T-cell (primary cell): Measurements from ENCODE around the gene C1QB. TPM values are rescaled to one million over a fixed set of nuclear protein-coding genes. Genes with fewer than 3 reads are reported as not detected.
A peak's percentile ranks its signal among the peaks of the same experiment; 100 is the strongest.

ENCODE experiments used
- ATAC-seq, 4 experiments: fragments of 200-7000 bp in 3 of 4; fragments of 150-1000 bp in 1 of 4; cut with Tn5 transposase; replicated peaks in 1 of 4; 1 replicate in 3 of 4; 2 replicates in 1 of 4; pipeline ENCODE4 v1.10.0; 2021; ENCODE audit warnings: moderate library complexity in 3 of 4, mild to moderate bottlenecking in 2 of 4, moderate number of reproducible peaks in 1 of 4
- CTCF ChIA-PET, 2 donors: fragments of 300-600 bp; sonication (Branson Sonifier 250); formaldehyde crosslinking; loops; one replicate each; lab custom pipeline; 2022; ENCODE audit warnings: antibody characterized with exemption in 2 of 2; lab: Charles Lee
- POLR2A ChIA-PET, 2 donors: fragments of 300-600 bp; sonication (Branson Sonifier 250); formaldehyde crosslinking; loops; one replicate each; lab custom pipeline; 2022; ENCODE audit warnings: antibody characterized with exemption in 2 of 2; lab: Charles Lee
- DNase-seq, 35 experiments: peaks; one replicate each; pipeline versions ENCODE4 v3.0.0 to v3.0.0-alpha.2; 2013 to 2023
- H3K27ac ChIP-seq: one replicate; pipeline ENCODE4 v1.5.1; 2013; ENCODE audit warnings: low read length
- H3K27me3 ChIP-seq, 2 experiments: replicated peaks in 1 of 2; 1 replicate in 1 of 2; 2 replicates in 1 of 2; pipeline versions ENCODE4 v1.6.1 to v1.7.0; 2013; ENCODE audit warnings: low read length in 1 of 2, mixed read lengths in 1 of 2; ENCODE audit not compliant: control insufficient read depth in 2 of 2, insufficient read depth in 2 of 2; ENCODE audit errors: extremely low read depth in 1 of 2
- H3K36me3 ChIP-seq, 2 donors: 1 replicate in 1 of 2; 2 replicates in 1 of 2; pipeline versions ENCODE4 v1.6.1 to v1.7.0; 2013; ENCODE audit warnings: low read length in 1 of 2; ENCODE audit not compliant: control insufficient read depth in 2 of 2, insufficient read depth in 1 of 2; ENCODE audit errors: extremely low read depth in 1 of 2
- H3K4me1 ChIP-seq, 2 experiments: 1 replicate in 1 of 2; 2 replicates in 1 of 2; pipeline versions ENCODE4 v1.6.1 to v1.7.0; 2013; ENCODE audit warnings: low read length in 2 of 2, mixed read lengths in 1 of 2; ENCODE audit not compliant: insufficient read depth in 2 of 2, control insufficient read depth in 1 of 2; ENCODE audit errors: extremely low read depth in 1 of 2
- H3K4me3 ChIP-seq, 2 donors: 1 replicate in 1 of 2; 2 replicates in 1 of 2; pipeline versions ENCODE4 v1.5.1 to v1.7.0; 2013; ENCODE audit warnings: mild to moderate bottlenecking in 2 of 2, low read length in 1 of 2, moderate library complexity in 1 of 2; ENCODE audit not compliant: control insufficient read depth in 1 of 2; ENCODE audit errors: extremely low read depth in 1 of 2
- H3K9me3 ChIP-seq: 2 replicates; pipeline ENCODE4 v1.7.0; 2013
- H3K27ac Mint-ChIP-seq, 2 donors: one replicate each; pipeline ENCODE4 v1.8.0; 2020 to 2021; ENCODE audit warnings: mild to moderate bottlenecking in 2 of 2, mixed read lengths in 2 of 2
- H3K27me3 Mint-ChIP-seq, 2 donors: one replicate each; pipeline ENCODE4 v1.8.0; 2021 to 2022; ENCODE audit warnings: mixed read lengths in 2 of 2
- H3K36me3 Mint-ChIP-seq: one replicate; pipeline ENCODE4 v1.8.0; 2021; ENCODE audit warnings: mixed read lengths
- H3K4me1 Mint-ChIP-seq, 3 donors: one replicate each; pipeline ENCODE4 v1.8.0; 2020 to 2022; ENCODE audit warnings: mixed read lengths in 3 of 3, mild to moderate bottlenecking in 1 of 3
- H3K4me3 Mint-ChIP-seq, 3 donors: one replicate each; pipeline ENCODE4 v1.8.0; 2020 to 2022; ENCODE audit warnings: mild to moderate bottlenecking in 3 of 3, mixed read lengths in 3 of 3, moderate library complexity in 3 of 3
- H3K9me3 Mint-ChIP-seq, 3 donors: one replicate each; pipeline ENCODE4 v1.8.0; 2020 to 2022; ENCODE audit warnings: mixed read lengths in 3 of 3
- WGBS: methylation state at CpG from one replicate; pipeline ENCODE4 v1.1.5; 2013; ENCODE audit warnings: missing lambda C conversion rate; ENCODE audit not compliant: insufficient coverage; 5-methylcytosine and 5-hydroxymethylcytosine counted together
- total RNA-seq, 35 experiments: library from RNA in 6 of 35; stranded (reverse) in 6 of 35; fragments of 120-200 nt in 1 of 35; gene quantifications; one replicate each; pipeline versions ENCODE4 v1.2.1 to v1.2.4 and lab custom pipeline; 2013 to 2026

The C1QB gene
- total RNA-seq, 5 donors from 2014 or later (not counting 1 experiment from before 2014, with no cell fraction given), result 1.1 to 1.3 (median 1.2) TPM; not detected in 2

GRCh38 chr1:22628698-22629444, 24.2 kb upstream of the C1QB start:
- Histone ChIP-seq H3K36me3 (no peaks in the 10 kb centered on the region), H3K4me1 (peaks cover 0 to 3% of the 10 kb centered on the region in 2 experiments), H3K27ac (no peak overlapping the region), H3K27me3 (peaks cover 7 to 42% of the 10 kb centered on the region in 2 experiments), H3K4me3 (no peak overlapping the region), H3K9me3 (no peaks in the 10 kb centered on the region)
- WGBS, result 10% methylated on average over 2 of the region's 11 CpGs
- no peaks in the 10 kb centered on the region for H3K9me3 Mint-ChIP-seq
- H3K36me3 Mint-ChIP-seq, result no peaks in the 10 kb centered on the region
- H3K27ac Mint-ChIP-seq, result no peak overlapping the region
- H3K27me3 Mint-ChIP-seq, result peaks cover 39 to 68% of the 10 kb centered on the region in 2 donors
- ChIA-PET POLR2A (no interaction called here), CTCF (no interaction called here)
- DNase-seq (no peak), ATAC-seq (no peak)
- no peak overlapping the region for H3K4me3 Mint-ChIP-seq
- H3K4me1 Mint-ChIP-seq, result no peaks in the 10 kb centered on the region

DNA sequence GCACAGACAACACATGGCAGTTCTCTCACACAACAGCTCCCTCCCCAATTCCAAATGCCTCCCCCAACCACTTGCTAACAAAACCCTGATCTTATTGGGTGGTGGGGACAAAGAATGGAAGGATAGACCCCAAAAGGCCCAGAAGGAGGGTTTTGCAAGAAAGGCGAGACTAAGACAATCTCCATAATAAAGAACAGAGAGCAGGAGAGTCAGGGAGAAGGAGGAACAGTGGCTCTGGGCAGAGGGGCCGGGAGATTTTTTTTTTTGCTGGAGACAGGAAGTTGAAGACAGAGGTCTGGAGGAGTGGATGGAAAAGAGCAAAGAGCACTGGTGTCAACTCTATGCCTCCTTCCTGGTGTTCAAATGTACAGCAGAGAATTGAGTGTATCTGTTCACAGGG, 23.1 kb upstream of the C1QB start:
- no peaks in the 10 kb centered on the region for H3K9me3 ChIP-seq
- H3K4me3 ChIP-seq, result no peak overlapping the region
- H3K4me1 Mint-ChIP-seq, result no peaks in the 10 kb centered on the region
- ATAC-seq, result no peak
- no peak overlapping the region for H3K27ac Mint-ChIP-seq
- no peaks in the 10 kb centered on the region for H3K36me3 ChIP-seq
- CTCF ChIA-PET, result no interaction called here
- H3K27me3 Mint-ChIP-seq, result peaks cover 33 to 60% of the 10 kb centered on the region in 2 donors
- POLR2A ChIA-PET, result no interaction called here
- H3K9me3 Mint-ChIP-seq, result no peaks in the 10 kb centered on the region
- H3K27me3 ChIP-seq, result peaks cover 7 to 46% of the 10 kb centered on the region in 2 experiments
- H3K36me3 Mint-ChIP-seq, result no peaks in the 10 kb centered on the region
- WGBS, result 11% methylated on average over 1 of the region's 2 CpGs
- no peak overlapping the region for H3K4me3 Mint-ChIP-seq
- DNase-seq, result no peak
- H3K27ac ChIP-seq, result no peak overlapping the region
- H3K4me1 ChIP-seq, result peaks cover 0 to 3% of the 10 kb centered on the region in 2 experiments

GRCh38 chr1:22633697-22634463, 19.2 kb upstream of the C1QB start:
- DNase-seq, result peak in 1 of 35 experiments; percentile 15
- H3K9me3 ChIP-seq, result no peaks in the 10 kb centered on the region
- WGBS, result 82% methylated on average over 3 of the region's 10 CpGs

DNA sequence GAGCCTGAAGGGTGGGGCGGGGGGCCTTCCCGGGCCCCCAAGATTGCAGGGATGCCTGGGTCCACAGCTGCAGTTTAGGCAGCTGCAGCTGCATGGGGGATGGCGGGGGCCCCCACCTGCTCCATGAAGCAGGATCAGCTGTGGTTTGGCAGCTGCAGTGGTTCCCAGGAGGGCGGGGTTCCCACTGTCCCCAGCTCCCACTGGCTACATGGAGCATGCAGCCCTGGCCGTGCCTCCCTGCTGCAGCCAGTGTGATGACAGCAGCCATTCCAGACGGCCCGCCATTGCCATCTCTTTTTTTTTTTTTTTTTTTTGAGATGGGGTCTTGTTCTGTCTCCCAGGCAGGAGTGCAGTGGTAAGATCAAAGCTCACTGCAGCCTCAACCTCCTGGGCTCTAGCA, 17.6 kb upstream of the C1QB start:
- Histone ChIP-seq H3K4me3 (no peak overlapping the region), H3K27ac (no peak overlapping the region), H3K4me1 (peaks cover 0 to 3% of the 10 kb centered on the region in 2 experiments), H3K9me3 (no peaks in the 10 kb centered on the region), H3K27me3 (peaks cover 3 to 44% of the 10 kb centered on the region in 2 experiments), H3K36me3 (no peaks in the 10 kb centered on the region)
- ChIA-PET CTCF (no interaction called here), POLR2A (interaction anchor here in 1 of 2 donors (0.6 kb wide), 1 partner anchor 509 kb away, joined by 4 read pairs; no protein-coding TSS in a partner anchor)
- ATAC-seq, result no peak
- H3K27me3 Mint-ChIP-seq, result peaks cover 20 to 29% of the 10 kb centered on the region in 2 donors
- no peak overlapping the region for H3K27ac Mint-ChIP-seq
- DNase-seq, result no peak
- H3K4me3 Mint-ChIP-seq, result no peak overlapping the region
- H3K36me3 Mint-ChIP-seq, result no peaks in the 10 kb centered on the region
- no peaks in the 10 kb centered on the region for H3K9me3 Mint-ChIP-seq
- H3K4me1 Mint-ChIP-seq, result no peaks in the 10 kb centered on the region
- WGBS, result 88% methylated on average over 3 of the region's 7 CpGs

More at GRCh38 chr1:22633697-22634463, 19.2 kb upstream of the C1QB start:
- peak in 1 of 4 experiments; percentile 16 for ATAC-seq
- no peaks in the 10 kb centered on the region for H3K4me1 Mint-ChIP-seq
- peaks cover 0 to 3% of the 10 kb centered on the region in 2 experiments for H3K4me1 ChIP-seq
- H3K4me3 ChIP-seq, result no peak overlapping the region
- H3K27ac Mint-ChIP-seq, result no peak overlapping the region
- H3K36me3 ChIP-seq, result no peaks in the 10 kb centered on the region
- no peak overlapping the region for H3K27ac ChIP-seq
- ChIA-PET CTCF (no interaction called here), POLR2A (no interaction called here)
- peaks cover 3 to 40% of the 10 kb centered on the region in 2 experiments for H3K27me3 ChIP-seq
- peaks cover 24 to 41% of the 10 kb centered on the region in 2 donors for H3K27me3 Mint-ChIP-seq
- no peaks in the 10 kb centered on the region for H3K9me3 Mint-ChIP-seq
- no peaks in the 10 kb centered on the region for H3K36me3 Mint-ChIP-seq
- no peak overlapping the region for H3K4me3 Mint-ChIP-seq

DNA sequence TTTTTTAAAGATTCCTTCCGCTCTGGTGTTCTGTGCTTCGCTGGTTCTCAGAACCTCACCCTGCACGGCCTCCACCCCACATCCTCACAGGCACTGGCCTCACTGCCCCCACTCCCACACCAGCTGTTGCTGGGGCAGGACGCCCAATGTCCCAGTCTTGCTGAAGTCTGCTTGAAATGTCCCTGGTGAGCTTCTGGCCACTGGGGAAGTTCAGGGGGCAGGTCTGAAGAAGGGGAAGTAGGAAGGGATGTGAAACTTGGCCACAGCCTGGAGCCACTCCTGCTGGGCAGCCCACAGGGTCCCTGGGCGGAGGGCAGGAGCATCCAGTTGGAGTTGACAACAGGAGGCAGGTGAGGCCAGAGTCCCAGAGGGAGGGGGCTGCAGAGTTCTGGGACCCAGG, 16.7 kb upstream of the C1QB start, which contains the start of gene C1QA:
TSS of gene C1QA (plus strand) at position 276 of the 400 bp plus-strand sequence. CDS start 989 bp downstream, outside the sequence.
- H3K4me1 Mint-ChIP-seq, result no peaks in the 10 kb centered on the region
- Histone ChIP-seq H3K9me3 (no peaks in the 10 kb centered on the region), H3K27me3 (peaks cover under 1 to 53% of the 10 kb centered on the region in 2 experiments), H3K4me3 (no peak within 1 kb of the TSS), H3K27ac (no peak within 1 kb of the TSS), H3K36me3 (no peaks in the 10 kb centered on the region), H3K4me1 (peaks cover 0 to 3% of the 10 kb centered on the region in 2 experiments)
- CTCF ChIA-PET, result no interaction called here
- H3K4me3 Mint-ChIP-seq, result no peak within 1 kb of the TSS
- POLR2A ChIA-PET, result no interaction called here
- WGBS, result 50% methylated on average over 4 of the region's 5 CpGs
- DNase-seq, result no peak
- no peak for ATAC-seq
- no peaks in the 10 kb centered on the region for H3K9me3 Mint-ChIP-seq
- no peaks in the 10 kb centered on the region for H3K36me3 Mint-ChIP-seq
- no peak within 1 kb of the TSS for H3K27ac Mint-ChIP-seq
- peaks cover 24 to 27% of the 10 kb centered on the region in 2 donors for H3K27me3 Mint-ChIP-seq

- H3K36me3 Mint-ChIP-seq, result no peaks in the 10 kb centered on the region
Observed at GRCh38 chr1:22636927-22637326, 16.1 kb upstream of the C1QB start.

More at GRCh38 chr1:22636927-22637326, 16.1 kb upstream of the C1QB start:
- CTCF ChIA-PET, result no interaction called here
- Histone ChIP-seq H3K36me3 (no peaks in the 10 kb centered on the region), H3K27ac (no peak overlapping the region), H3K9me3 (no peaks in the 10 kb centered on the region), H3K4me3 (no peak overlapping the region), H3K4me1 (peaks cover 0 to 6% of the 10 kb centered on the region in 2 experiments), H3K27me3 (peaks cover 0 to 58% of the 10 kb centered on the region in 2 experiments)
- Mint-ChIP-seq H3K27ac (no peak overlapping the region), H3K4me3 (no peak overlapping the region), H3K9me3 (no peaks in the 10 kb centered on the region), H3K27me3 (peaks cover 22 to 28% of the 10 kb centered on the region in 2 donors), H3K4me1 (no peaks in the 10 kb centered on the region)
- 84% methylated on average over 6 of the region's 6 CpGs for WGBS
- ATAC-seq (no peak), DNase-seq (no peak)
- POLR2A ChIA-PET, result no interaction called here
